DOHH2 (cell line): ENCODE measurements around the gene ANKRD33B.

Source experiments
- H3F3A ChIP-seq: fragments of 200-600 bp; sonication (generic), shearing (Covaris generic); 2 replicates; pipeline ENCODE4 v1.6.0; 2016; ENCODE audit warnings: antibody characterized with exemption, mild to moderate bottlenecking; ENCODE audit not compliant: control insufficient read depth, insufficient read depth
- H3K27ac ChIP-seq: fragments of 200-600 bp; sonication (generic); 2 replicates; pipeline ENCODE4 v1.5.1; 2014; ENCODE audit warnings: low read depth, mild to moderate bottlenecking, low read length, moderate library complexity
- H3K27me3 ChIP-seq: fragments of 200-600 bp; sonication (generic); 2 replicates; pipeline ENCODE4 v1.6.1; 2014; ENCODE audit warnings: mild to moderate bottlenecking, low read length, mixed read lengths; ENCODE audit not compliant: control insufficient read depth
- H3K36me3 ChIP-seq: fragments of 200-600 bp; sonication (generic); 2 replicates; pipeline ENCODE4 v1.6.1; 2014; ENCODE audit warnings: mild to moderate bottlenecking, low read length, moderate library complexity, mixed read lengths; ENCODE audit not compliant: control insufficient read depth
- H3K4me1 ChIP-seq: fragments of 200-600 bp; sonication (generic); 2 replicates; pipeline ENCODE4 v1.6.1; 2014; ENCODE audit warnings: mild to moderate bottlenecking, low read length, mixed read lengths; ENCODE audit not compliant: control insufficient read depth
- H3K4me2 ChIP-seq: fragments of 200-600 bp; sonication (generic); 2 replicates; pipeline ENCODE4 v1.6.0; 2014; ENCODE audit warnings: mild to moderate bottlenecking, low read length, moderate library complexity
- H3K4me3 ChIP-seq: fragments of 200-600 bp; sonication (generic); 2 replicates; pipeline ENCODE4 v1.5.1; 2014; ENCODE audit warnings: mild to moderate bottlenecking, low read length, mixed read lengths
- H3K79me2 ChIP-seq: fragments of 200-600 bp; sonication (generic); 2 replicates; pipeline ENCODE4 v1.6.1; 2014; ENCODE audit warnings: mild to moderate bottlenecking, low read length, mixed read lengths; ENCODE audit not compliant: control insufficient read depth
- H3K9me2 ChIP-seq: fragments of 200-600 bp; sonication (generic); replicated peaks from 2 replicates; pipeline ENCODE4 v1.6.1; 2014; ENCODE audit warnings: mild to moderate bottlenecking, low read length, mixed read lengths; ENCODE audit not compliant: control insufficient read depth
- H3K9me3 ChIP-seq: fragments of 200-600 bp; sonication (generic); 2 replicates; pipeline ENCODE4 v1.6.1; 2014; ENCODE audit warnings: antibody characterized with exemption, low read length, mixed read lengths; ENCODE audit not compliant: control insufficient read depth, insufficient read depth
- H4K20me1 ChIP-seq: fragments of 200-600 bp; sonication (generic); 2 replicates; pipeline ENCODE4 v1.6.0; 2014; ENCODE audit warnings: low read depth, mild to moderate bottlenecking, antibody characterized with exemption, low read length, moderate library complexity; ENCODE audit not compliant: control insufficient read depth, insufficient read depth
- EZH2phosphoT487 ChIP-seq: fragments of 200-600 bp; sonication (generic); IDR thresholded peaks from 2 replicates; pipeline ENCODE4 v1.6.1; 2017; ENCODE audit warnings: borderline replicate concordance, mild to moderate bottlenecking, antibody characterized with exemption, low read length, moderate library complexity, mixed read lengths
- TF ChIP-seq, protein P1 (sequence below): fragments of 200-600 bp; sonication (generic); IDR thresholded peaks from one replicate; pipeline ENCODE4 v1.5.1; 2014; ENCODE audit warnings: antibody characterized with exemption, mild to moderate bottlenecking, low read depth, low read length; ENCODE audit not compliant: poor library complexity, severe bottlenecking

The ANKRD33B gene

DNA sequence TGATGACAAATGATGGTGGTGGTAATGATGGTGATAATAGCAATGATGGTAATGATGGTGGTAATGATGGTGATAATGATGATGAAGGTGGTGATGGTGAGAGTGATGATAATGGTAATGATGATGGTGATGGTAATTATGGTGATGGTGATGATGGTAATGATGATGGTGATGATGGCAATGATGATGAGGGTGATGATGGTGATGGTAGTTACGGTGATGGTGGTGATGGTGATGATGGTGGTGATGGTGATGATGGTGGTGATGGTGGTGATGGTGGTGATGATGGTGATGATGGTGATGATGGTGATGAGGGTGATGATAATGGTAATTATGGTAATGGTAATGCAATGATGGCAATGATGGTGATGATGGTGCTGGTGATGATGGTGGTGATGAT is 106.1 kb downstream of the ANKRD33B start:
- Histone ChIP-seq H3K9me3 (no peaks in the 10 kb centered on the region), H3K27me3 (peaks cover 10% of the 10 kb centered on the region), H4K20me1 (no peaks in the 10 kb centered on the region), H3K36me3 (no peaks in the 10 kb centered on the region), H3K4me1 (no peaks in the 10 kb centered on the region), H3K79me2 (no peaks in the 10 kb centered on the region), H3F3A (no peaks in the 10 kb centered on the region), H3K4me2 (no peak overlapping the region), H3K27ac (no peak overlapping the region), H3K9me2 (no peaks in the 10 kb centered on the region), H3K4me3 (no peak overlapping the region)
- TF ChIP-seq, protein P1, sequence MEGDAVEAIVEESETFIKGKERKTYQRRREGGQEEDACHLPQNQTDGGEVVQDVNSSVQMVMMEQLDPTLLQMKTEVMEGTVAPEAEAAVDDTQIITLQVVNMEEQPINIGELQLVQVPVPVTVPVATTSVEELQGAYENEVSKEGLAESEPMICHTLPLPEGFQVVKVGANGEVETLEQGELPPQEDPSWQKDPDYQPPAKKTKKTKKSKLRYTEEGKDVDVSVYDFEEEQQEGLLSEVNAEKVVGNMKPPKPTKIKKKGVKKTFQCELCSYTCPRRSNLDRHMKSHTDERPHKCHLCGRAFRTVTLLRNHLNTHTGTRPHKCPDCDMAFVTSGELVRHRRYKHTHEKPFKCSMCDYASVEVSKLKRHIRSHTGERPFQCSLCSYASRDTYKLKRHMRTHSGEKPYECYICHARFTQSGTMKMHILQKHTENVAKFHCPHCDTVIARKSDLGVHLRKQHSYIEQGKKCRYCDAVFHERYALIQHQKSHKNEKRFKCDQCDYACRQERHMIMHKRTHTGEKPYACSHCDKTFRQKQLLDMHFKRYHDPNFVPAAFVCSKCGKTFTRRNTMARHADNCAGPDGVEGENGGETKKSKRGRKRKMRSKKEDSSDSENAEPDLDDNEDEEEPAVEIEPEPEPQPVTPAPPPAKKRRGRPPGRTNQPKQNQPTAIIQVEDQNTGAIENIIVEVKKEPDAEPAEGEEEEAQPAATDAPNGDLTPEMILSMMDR: no peak
- TF ChIP-seq EZH2phosphoT487: no peak

DNA sequence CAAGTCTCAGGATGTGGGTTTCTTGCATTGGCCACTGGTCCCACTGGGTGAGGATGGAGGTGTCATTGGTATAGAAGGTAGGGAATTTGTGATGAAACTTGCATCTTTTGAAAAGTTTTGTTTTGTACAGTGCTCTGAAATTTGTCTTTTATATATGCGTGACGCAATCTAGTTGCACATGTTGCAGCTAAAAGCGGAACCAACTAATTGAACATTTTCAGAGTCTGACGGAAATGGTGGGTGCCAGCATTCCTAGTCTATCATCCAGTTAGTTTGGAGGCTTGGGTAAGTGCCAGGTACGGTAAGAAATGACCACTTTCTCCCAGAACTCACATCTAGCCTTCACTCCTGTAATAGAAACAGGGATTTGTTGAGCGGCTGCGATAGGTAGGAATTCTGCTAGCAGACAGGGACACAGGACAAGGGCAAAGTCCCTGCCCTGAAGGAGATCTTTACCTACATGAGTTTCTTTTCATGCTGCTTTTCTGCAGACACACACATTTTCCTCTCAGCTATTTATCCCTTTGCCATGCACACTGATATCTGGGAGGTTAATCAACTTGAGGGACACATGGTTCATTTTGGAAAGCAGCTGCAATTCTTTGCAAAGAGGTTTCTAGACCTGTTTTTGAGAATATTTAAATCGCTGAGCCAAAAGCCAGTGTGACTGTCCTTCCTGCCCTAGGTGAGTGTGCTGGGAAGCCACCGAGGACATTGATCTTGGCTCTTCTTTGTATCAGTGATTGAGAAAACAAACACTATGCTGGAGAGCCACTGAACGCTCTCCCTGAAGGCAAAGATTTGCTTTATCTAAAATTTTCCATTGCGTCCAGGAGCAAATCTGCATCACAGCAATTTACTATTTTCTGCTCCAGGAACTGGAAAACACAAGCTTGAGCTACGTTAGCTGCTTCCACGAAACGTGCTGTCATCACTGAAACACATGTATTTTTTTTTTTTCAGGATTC is 107.5 kb downstream of the ANKRD33B start:
- Histone ChIP-seq H3K9me2 (no peaks in the 10 kb centered on the region), H3K4me3 (no peak overlapping the region), H3K27ac (no peak overlapping the region), H3K27me3 (peaks cover 10% of the 10 kb centered on the region), H3F3A (no peaks in the 10 kb centered on the region), H3K4me2 (no peak overlapping the region), H3K36me3 (no peaks in the 10 kb centered on the region), H3K4me1 (no peaks in the 10 kb centered on the region), H4K20me1 (no peaks in the 10 kb centered on the region), H3K9me3 (no peaks in the 10 kb centered on the region), H3K79me2 (no peaks in the 10 kb centered on the region)
- TF ChIP-seq, protein P1: no peak
- TF ChIP-seq EZH2phosphoT487: no peak

DNA sequence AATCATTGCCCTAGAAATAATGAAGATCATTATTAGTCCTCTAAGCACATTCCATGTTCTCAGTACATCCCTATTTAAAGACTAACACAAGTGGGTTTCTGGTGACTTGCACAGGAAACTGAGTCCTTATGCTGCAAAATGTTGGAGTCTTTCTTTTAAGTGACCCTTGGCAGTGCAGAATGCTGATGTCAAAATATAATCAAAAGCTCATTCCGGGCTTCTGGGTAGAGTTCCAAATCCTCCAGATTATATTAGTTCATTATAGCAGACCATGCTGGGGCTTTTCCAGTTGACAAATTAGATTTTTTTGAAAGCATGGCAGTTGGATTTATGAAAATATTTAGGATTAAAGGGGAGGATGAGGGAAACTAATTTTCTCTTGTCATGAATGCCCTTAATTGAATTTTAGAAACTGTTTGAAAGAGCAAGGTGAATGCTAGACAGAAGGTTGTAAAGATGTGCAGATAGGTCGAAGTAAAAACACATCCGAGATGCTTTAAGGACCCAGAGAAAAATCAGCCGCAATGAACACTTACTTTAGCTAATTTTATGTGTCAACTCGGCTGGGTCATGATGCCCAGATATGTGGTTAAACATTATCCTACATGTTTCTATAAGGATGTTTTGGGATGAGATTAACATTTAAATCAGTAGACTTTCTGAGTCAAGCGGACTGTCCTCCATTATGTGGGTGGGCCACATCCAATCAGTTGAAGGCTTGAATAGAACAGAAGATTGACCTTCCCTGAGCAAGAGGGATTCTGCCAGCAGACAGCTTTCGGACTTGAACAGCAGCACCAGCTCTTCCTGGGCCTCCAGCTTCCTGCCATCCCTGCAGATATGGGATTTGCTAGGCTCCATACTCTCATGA is 108.5 kb downstream of the ANKRD33B start:
- H3K9me2 ChIP-seq: no peaks in the 10 kb centered on the region
- H3K79me2 ChIP-seq: no peaks in the 10 kb centered on the region
- H3K27me3 ChIP-seq: peaks cover 10% of the 10 kb centered on the region
- H4K20me1 ChIP-seq: no peaks in the 10 kb centered on the region
- H3K36me3 ChIP-seq: no peaks in the 10 kb centered on the region
- H3K4me2 ChIP-seq: no peak overlapping the region
- no peak overlapping the region for H3K27ac ChIP-seq
- no peaks in the 10 kb centered on the region for H3K4me1 ChIP-seq
- H3F3A ChIP-seq: no peaks in the 10 kb centered on the region
- TF ChIP-seq EZH2phosphoT487: no peak
- TF ChIP-seq, protein P1: no peak
- H3K4me3 ChIP-seq: no peak overlapping the region
- no peaks in the 10 kb centered on the region for H3K9me3 ChIP-seq
